SK-N-SH treated with all-trans-retinoic acid at 6 μM for 48 hours (cell line): ENCODE data around the gene GLRX5.
A peak's percentile ranks its signal among the peaks of the same experiment; 100 is the strongest.

Experiments used
- ATAC-seq: fragments of 200-7000 bp; cut with Tn5 transposase; 3 replicates; pipeline ENCODE4 v1.9.1; 2020; ENCODE audit warnings: mild to moderate bottlenecking, moderate library complexity
- ARNTL ChIP-seq: fragments of 450-650 bp; formaldehyde crosslinking; IDR thresholded peaks from 2 replicates; pipeline ENCODE4 v1.5.0; 2020; ENCODE audit warnings: low read depth, mild to moderate bottlenecking, moderate library complexity, borderline replicate concordance
- BACH2 ChIP-seq: fragments of 250-450 bp; sonication (Bioruptor Pico); IDR thresholded peaks from 2 replicates; pipeline ENCODE4 v1.9.0; 2021; ENCODE audit warnings: mild to moderate bottlenecking, borderline replicate concordance
- CSDC2 ChIP-seq: fragments of 250-450 bp; sonication (Bioruptor Pico); IDR thresholded peaks from 2 replicates; pipeline ENCODE4 v1.5.0; 2020; ENCODE audit warnings: mild to moderate bottlenecking, moderate library complexity
- ISL1 ChIP-seq: fragments of 250-450 bp; sonication (Bioruptor Pico); IDR thresholded peaks from 2 replicates; pipeline ENCODE4 v2.1.2; 2022; ENCODE audit warnings: mild to moderate bottlenecking, moderate library complexity
- OSR1 ChIP-seq: fragments of 250-450 bp; sonication (Bioruptor Pico); IDR thresholded peaks from 2 replicates; pipeline ENCODE4 v1.8.0; 2022; ENCODE audit warnings: moderate library complexity, mild to moderate bottlenecking, inconsistent platforms
- RARB ChIP-seq: fragments of 250-450 bp; sonication (Bioruptor Pico); IDR thresholded peaks from 2 replicates; pipeline ENCODE4 v1.8.0; 2021; ENCODE audit warnings: mild to moderate bottlenecking, moderate library complexity
- SNAI2 ChIP-seq: fragments of 250-450 bp; sonication (Bioruptor Pico); IDR thresholded peaks from 2 replicates; pipeline ENCODE4 v1.5.0; 2020; ENCODE audit warnings: mild to moderate bottlenecking, moderate library complexity
- TCF4 ChIP-seq: fragments of 250-450 bp; sonication (Bioruptor Pico); IDR thresholded peaks from 2 replicates; pipeline ENCODE4 v1.8.0; 2021; ENCODE audit warnings: mild to moderate bottlenecking, moderate library complexity, borderline replicate concordance
- TOX ChIP-seq: fragments of 250-450 bp; sonication (Bioruptor Pico); IDR thresholded peaks from 2 replicates; pipeline ENCODE4 v1.8.0; 2021; ENCODE audit warnings: mild to moderate bottlenecking, moderate library complexity, borderline replicate concordance
- ZC3H10 ChIP-seq: fragments of 250-450 bp; sonication (Bioruptor Pico); IDR thresholded peaks from 2 replicates; pipeline ENCODE4 v1.5.1; 2021; ENCODE audit warnings: mild to moderate bottlenecking, moderate library complexity
- ZFP3 ChIP-seq: fragments of 250-450 bp; sonication (Bioruptor Pico); IDR thresholded peaks from 2 replicates; pipeline ENCODE4 v1.5.0; 2020; ENCODE audit warnings: mild to moderate bottlenecking, moderate library complexity
- ZFP30 ChIP-seq: fragments of 450-650 bp; formaldehyde crosslinking; IDR thresholded peaks from 2 replicates; pipeline ENCODE4 v1.5.0; 2022; ENCODE audit warnings: mild to moderate bottlenecking, moderate library complexity
- ZNF565 ChIP-seq: fragments of 450-650 bp; formaldehyde crosslinking; conservative IDR thresholded peaks from 2 replicates; pipeline ENCODE4 v1.5.0; 2020; ENCODE audit warnings: low read depth, mild to moderate bottlenecking, moderate library complexity
- ZNF70 ChIP-seq: fragments of 450-650 bp; formaldehyde crosslinking; IDR thresholded peaks from 2 replicates; pipeline ENCODE4 v1.5.0; 2020; ENCODE audit warnings: mild to moderate bottlenecking, moderate library complexity
- ZNF8 ChIP-seq: fragments of 450-650 bp; formaldehyde crosslinking; IDR thresholded peaks from 2 replicates; pipeline ENCODE4 v1.5.0; 2020; ENCODE audit warnings: mild to moderate bottlenecking, moderate library complexity
- TF ChIP-seq, protein P1 (sequence below): fragments of 250-450 bp; sonication (Bioruptor Pico); IDR thresholded peaks from 2 replicates; pipeline ENCODE4 v1.5.1; 2021; ENCODE audit warnings: mild to moderate bottlenecking, moderate library complexity
- TF ChIP-seq, protein P2 (sequence below): fragments of 250-450 bp; sonication (Bioruptor Pico); IDR thresholded peaks from 2 replicates; pipeline ENCODE4 v1.8.0; 2021; ENCODE audit warnings: low read depth, mild to moderate bottlenecking, moderate library complexity, borderline replicate concordance
- TF ChIP-seq, protein P3 (sequence below): fragments of 250-450 bp; sonication (Bioruptor Pico); IDR thresholded peaks from 2 replicates; pipeline ENCODE4 v1.8.0; 2020; ENCODE audit warnings: mild to moderate bottlenecking, moderate library complexity, borderline replicate concordance

The GLRX5 gene

DNA sequence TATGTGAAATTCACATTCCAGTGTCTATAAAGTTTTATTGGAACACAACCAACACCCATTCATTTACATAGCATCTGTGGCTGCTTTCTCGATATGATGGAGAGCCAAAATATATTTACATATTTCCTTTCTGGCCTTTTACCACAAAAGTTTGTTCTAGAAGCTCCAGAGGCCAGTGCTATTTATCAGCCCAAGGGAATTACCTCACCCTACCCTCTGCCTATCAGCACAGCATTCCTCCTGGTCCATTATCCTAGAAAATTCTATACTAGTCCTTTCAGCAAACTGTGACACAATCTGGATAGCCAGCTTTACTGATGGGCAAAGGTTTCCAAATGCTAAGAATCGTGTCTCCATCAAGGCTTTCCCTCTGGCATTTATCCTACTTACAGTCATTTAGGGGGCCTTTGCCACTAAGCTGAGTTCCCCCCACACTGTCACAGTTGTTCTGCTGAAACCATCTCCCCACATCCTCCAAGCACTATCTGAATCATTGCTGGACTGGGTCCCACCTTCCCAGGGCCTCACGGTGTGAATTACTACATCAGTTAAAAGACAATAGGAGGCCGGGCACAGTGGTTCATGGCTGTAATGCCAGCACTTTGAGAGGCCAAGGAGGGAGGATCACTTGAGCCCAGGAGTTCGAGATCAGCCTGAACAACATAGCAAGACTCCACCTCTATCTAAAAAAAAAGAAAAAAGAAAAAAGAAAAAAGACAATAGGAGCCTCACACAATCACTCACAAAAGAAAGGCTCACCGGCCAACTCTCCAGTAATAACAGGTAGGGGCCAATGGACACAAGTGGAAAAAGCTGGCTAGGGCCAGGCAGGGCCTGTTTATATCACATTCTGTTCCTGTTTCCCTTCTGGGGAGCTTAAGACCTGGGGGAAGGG is 30.5 kb upstream of the GLRX5 start:
- no peak for ATAC-seq
- no peak for TF ChIP-seq ZNF565 (CRISPR knock-in tag)
- TF ChIP-seq ZFP30 (CRISPR knock-in tag) = no peak
- TF ChIP-seq SNAI2 (CRISPR knock-in tag) = no peak
- TF ChIP-seq ZNF8 (CRISPR knock-in tag) = no peak
- no peak for TF ChIP-seq TCF4
- no peak for TF ChIP-seq ZC3H10
- TF ChIP-seq, protein P1, sequence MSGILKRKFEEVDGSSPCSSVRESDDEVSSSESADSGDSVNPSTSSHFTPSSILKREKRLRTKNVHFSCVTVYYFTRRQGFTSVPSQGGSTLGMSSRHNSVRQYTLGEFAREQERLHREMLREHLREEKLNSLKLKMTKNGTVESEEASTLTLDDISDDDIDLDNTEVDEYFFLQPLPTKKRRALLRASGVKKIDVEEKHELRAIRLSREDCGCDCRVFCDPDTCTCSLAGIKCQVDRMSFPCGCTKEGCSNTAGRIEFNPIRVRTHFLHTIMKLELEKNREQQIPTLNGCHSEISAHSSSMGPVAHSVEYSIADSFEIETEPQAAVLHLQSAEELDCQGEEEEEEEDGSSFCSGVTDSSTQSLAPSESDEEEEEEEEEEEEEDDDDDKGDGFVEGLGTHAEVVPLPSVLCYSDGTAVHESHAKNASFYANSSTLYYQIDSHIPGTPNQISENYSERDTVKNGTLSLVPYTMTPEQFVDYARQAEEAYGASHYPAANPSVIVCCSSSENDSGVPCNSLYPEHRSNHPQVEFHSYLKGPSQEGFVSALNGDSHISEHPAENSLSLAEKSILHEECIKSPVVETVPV = no peak

DNA sequence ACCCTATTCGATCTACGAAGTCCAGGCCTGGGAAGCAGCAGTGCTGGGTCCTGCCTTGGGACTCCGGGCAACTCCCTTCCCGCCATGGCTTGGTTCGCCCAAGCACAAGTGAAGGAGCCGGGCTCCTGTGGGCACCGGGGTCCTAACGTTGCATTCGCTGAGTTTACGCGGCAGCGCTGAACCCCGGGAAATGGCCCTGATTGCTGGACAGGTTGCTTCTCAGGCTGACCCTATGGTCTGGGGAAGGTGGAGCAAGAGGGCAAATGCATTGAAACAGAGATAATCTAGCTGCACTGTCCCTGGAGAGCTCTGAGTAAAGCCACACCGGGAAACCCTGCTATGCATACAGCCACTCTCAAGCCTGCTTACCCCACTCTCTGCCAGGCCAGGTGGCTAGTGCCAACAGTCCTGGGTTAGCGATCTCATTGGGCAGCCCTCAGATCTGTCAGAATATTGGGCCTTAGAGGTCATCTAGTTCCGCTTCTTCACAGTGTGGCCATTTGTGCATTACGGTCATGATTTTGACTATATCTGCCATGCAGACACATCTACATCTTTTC is 29.7 kb upstream of the GLRX5 start:
- TF ChIP-seq, protein P2, sequence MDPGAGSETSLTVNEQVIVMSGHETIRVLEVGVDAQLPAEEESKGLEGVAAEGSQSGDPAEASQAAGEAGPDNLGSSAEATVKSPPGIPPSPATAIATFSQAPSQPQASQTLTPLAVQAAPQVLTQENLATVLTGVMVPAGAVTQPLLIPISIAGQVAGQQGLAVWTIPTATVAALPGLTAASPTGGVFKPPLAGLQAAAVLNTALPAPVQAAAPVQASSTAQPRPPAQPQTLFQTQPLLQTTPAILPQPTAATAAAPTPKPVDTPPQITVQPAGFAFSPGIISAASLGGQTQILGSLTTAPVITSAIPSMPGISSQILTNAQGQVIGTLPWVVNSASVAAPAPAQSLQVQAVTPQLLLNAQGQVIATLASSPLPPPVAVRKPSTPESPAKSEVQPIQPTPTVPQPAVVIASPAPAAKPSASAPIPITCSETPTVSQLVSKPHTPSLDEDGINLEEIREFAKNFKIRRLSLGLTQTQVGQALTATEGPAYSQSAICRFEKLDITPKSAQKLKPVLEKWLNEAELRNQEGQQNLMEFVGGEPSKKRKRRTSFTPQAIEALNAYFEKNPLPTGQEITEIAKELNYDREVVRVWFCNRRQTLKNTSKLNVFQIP = no peak
- no peak for TF ChIP-seq TCF4
- no peak for TF ChIP-seq RARB (CRISPR knock-in tag)
- no peak for TF ChIP-seq BACH2 (CRISPR knock-in tag)
- TF ChIP-seq OSR1 (CRISPR knock-in tag) = no peak
- TF ChIP-seq ISL1 = no peak
- no peak for TF ChIP-seq ARNTL (CRISPR knock-in tag)
- no peak for TF ChIP-seq ZFP3 (CRISPR knock-in tag)
- TF ChIP-seq TOX (CRISPR knock-in tag) = no peak
- TF ChIP-seq, protein P1 = no peak
- TF ChIP-seq, protein P3, sequence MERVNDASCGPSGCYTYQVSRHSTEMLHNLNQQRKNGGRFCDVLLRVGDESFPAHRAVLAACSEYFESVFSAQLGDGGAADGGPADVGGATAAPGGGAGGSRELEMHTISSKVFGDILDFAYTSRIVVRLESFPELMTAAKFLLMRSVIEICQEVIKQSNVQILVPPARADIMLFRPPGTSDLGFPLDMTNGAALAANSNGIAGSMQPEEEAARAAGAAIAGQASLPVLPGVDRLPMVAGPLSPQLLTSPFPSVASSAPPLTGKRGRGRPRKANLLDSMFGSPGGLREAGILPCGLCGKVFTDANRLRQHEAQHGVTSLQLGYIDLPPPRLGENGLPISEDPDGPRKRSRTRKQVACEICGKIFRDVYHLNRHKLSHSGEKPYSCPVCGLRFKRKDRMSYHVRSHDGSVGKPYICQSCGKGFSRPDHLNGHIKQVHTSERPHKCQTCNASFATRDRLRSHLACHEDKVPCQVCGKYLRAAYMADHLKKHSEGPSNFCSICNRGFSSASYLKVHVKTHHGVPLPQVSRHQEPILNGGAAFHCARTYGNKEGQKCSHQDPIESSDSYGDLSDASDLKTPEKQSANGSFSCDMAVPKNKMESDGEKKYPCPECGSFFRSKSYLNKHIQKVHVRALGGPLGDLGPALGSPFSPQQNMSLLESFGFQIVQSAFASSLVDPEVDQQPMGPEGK = no peak
- no peak for ATAC-seq

DNA sequence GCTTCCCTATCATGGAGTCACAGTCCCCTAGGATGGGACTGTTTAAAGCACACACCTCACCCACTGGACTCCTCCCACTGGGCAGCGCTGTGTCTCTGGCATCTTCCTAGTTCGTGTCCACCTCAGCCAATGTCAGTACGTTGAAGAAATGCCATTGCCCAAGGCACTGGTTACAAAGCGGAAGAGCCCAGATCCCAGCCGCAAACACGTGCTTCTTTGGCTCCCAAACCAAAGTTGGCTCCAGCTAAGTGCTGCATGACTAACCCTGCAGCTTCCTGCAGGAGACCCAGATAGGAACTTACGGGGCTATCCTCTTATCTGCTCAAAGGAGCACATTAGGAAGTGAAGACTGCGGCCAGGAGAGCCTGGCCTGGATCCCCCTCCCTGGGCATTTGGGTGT is 27.7 kb upstream of the GLRX5 start:
- TF ChIP-seq CSDC2 (no peak), ISL1 (0 out of 2 replicates have a peak, but pooled peaks have one; percentile 31)
- peak; percentile 89 for ATAC-seq

DNA sequence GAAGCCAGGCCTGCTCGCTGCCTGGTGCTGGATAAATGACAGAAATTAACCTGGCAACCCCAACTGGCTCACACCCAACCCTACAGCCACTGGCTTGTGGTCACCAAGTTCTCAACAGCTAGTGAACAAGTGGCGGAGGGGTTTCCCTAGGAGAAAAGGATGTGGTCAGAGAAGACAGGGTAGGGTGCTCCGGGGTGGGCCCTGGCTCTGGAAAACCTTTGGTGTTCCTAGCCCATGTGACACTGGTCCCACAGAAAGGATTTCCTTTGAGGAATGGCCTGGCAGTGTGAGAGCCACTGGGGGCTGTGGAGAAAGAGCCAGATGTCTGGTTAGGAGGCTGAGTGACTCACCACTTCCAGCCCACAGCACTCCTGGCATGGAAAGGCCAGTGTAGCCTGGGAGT is 27.1 kb upstream of the GLRX5 start:
- peak; percentile 94 for ATAC-seq
- TF ChIP-seq ZNF8 (CRISPR knock-in tag) (no peak), OSR1 (CRISPR knock-in tag) (no peak), TOX (CRISPR knock-in tag) (no peak), ZNF70 (CRISPR knock-in tag) (no peak), RARB (CRISPR knock-in tag) (no peak)
- TF ChIP-seq, protein P3 = no peak
